ENCODE results near the gene C19orf25.
A peak's percentile ranks its signal among the peaks of the same experiment; 100 is the strongest.
"Not testable (repeated sequence)": the region's sequence is repeated elsewhere in the genome, so short reads cannot be mapped to it uniquely, and the experiment has no call there.

C19orf25 gene

GRCh38 chr19:1495051-1495798 is 16.2 kb upstream of the C19orf25 start:
- no peak for DNase-seq

- no peak for DNase-seq
These were observed 15.2 kb upstream of the C19orf25 start for GRCh38 chr19:1494115-1494815.

- no peak for DNase-seq
These were observed 13.5 kb upstream of the C19orf25 start for GRCh38 chr19:1492474-1493006.

GRCh38 chr19:1491849-1492170 is 12.8 kb upstream of the C19orf25 start:
- no peak for DNase-seq

- no peak for DNase-seq
These were observed 12.3 kb upstream of the C19orf25 start, which contains the start of gene REEP6 for GRCh38 chr19:1491114-1491848. Gene REEP6, plus strand, starts transcription at chr19:1491181. Its CDS starts 89 bp downstream, at chr19:1491270.

GRCh38 chr19:1490311-1491113 is 11.5 kb upstream of the C19orf25 start, which contains the start of gene PCSK4:
Gene PCSK4, minus strand, starts transcription at chr19:1490350. Its CDS starts 4 bp downstream, at chr19:1490346.
- DNase-seq: peak; percentile 93

- no peak for DNase-seq
These were observed 10.7 kb upstream of the C19orf25 start for GRCh38 chr19:1489463-1490310.

GRCh38 chr19:1488282-1488601 is 9.2 kb upstream of the C19orf25 start:
- DNase-seq: no peak

GRCh38 chr19:1487576-1488281 is 8.7 kb upstream of the C19orf25 start:
- DNase-seq: no peak

GRCh38 chr19:1486720-1487575 is 7.9 kb upstream of the C19orf25 start:
- DNase-seq: no peak

- DNase-seq: no peak
These were observed 5.0 kb upstream of the C19orf25 start for GRCh38 chr19:1483979-1484428.

GRCh38 chr19:1483131-1483978 is 4.3 kb upstream of the C19orf25 start:
- no peak for DNase-seq

GRCh38 chr19:1482361-1483130 is 3.5 kb upstream of the C19orf25 start:
- no peak for DNase-seq

GRCh38 chr19:1481893-1482360 is 2.9 kb upstream of the C19orf25 start:
- DNase-seq: no peak

GRCh38 chr19:1481224-1481892 is 2.3 kb upstream of the C19orf25 start:
- DNase-seq: no peak

GRCh38 chr19:1477056-1477455 is 2.0 kb downstream of the C19orf25 start:
- DNase-seq: not testable (repeated sequence)

- DNase-seq: no peak
These were observed 3.1 kb downstream of the C19orf25 start for GRCh38 chr19:1475751-1476437.

Data from effector CD4-positive, alpha-beta T cell (primary cell).